Neural cell (in vitro differentiated cells): ENCODE data around the gene ARHGEF4. TPM values are rescaled to one million over a fixed set of nuclear protein-coding genes. Genes with fewer than 3 reads are reported as not detected.

Experiments used
- H2AFZ ChIP-seq: fragments of 200-600, 300-800 bp; sonication (generic), shearing (Covaris generic); 2 replicates; pipeline ENCODE4 v1.6.0; 2014; ENCODE audit warnings: low read depth, mild to moderate bottlenecking, antibody characterized with exemption, low read length, moderate library complexity
- H3F3A ChIP-seq: fragments of 200-600 bp; shearing (Covaris generic); 2 replicates; pipeline ENCODE4 v1.6.1; 2016; ENCODE audit warnings: mild to moderate bottlenecking, moderate library complexity, mixed read lengths, antibody characterized with exemption, low read length; ENCODE audit not compliant: insufficient read depth, poor library complexity, severe bottlenecking
- H3K27ac ChIP-seq: fragments of 200-600, 300-800 bp; sonication (generic), shearing (Covaris generic); 2 replicates; pipeline ENCODE4 v1.5.1; 2014; ENCODE audit warnings: mild to moderate bottlenecking, low read length, moderate library complexity
- H3K27me3 ChIP-seq: fragments of 300-800, 200-600 bp; sonication (generic), shearing (Covaris generic); 2 replicates; pipeline ENCODE4 v1.6.0; 2014; ENCODE audit warnings: mild to moderate bottlenecking, low read depth, low read length, moderate library complexity; ENCODE audit not compliant: insufficient read depth
- H3K36me3 ChIP-seq: fragments of 300-800, 200-600 bp; sonication (generic), shearing (Covaris generic); 2 replicates; pipeline ENCODE4 v1.5.1; 2014; ENCODE audit warnings: mild to moderate bottlenecking, antibody characterized with exemption, low read length, moderate library complexity; ENCODE audit not compliant: insufficient read depth
- H3K4me2 ChIP-seq: fragments of 300-800, 200-600 bp; sonication (generic), shearing (Covaris generic); 2 replicates; pipeline ENCODE4 v1.6.0; 2014; ENCODE audit warnings: mild to moderate bottlenecking, low read length
- H3K4me3 ChIP-seq: fragments of 300-800, 200-600 bp; sonication (generic), shearing (Covaris generic); 2 replicates; pipeline ENCODE4 v1.5.1; 2014; ENCODE audit warnings: mild to moderate bottlenecking, low read length, moderate library complexity
- H3K79me2 ChIP-seq: fragments of 200-600 bp; shearing (Covaris generic); replicated peaks from 2 replicates; pipeline ENCODE4 v1.6.0; 2014; ENCODE audit warnings: mild to moderate bottlenecking, low read length, moderate library complexity; ENCODE audit not compliant: insufficient read depth
- H3K9ac ChIP-seq: fragments of 300-800, 200-600 bp; sonication (generic), shearing (Covaris generic); 2 replicates; pipeline ENCODE4 v1.6.1; 2016; ENCODE audit warnings: mild to moderate bottlenecking, low read length, mixed read lengths
- H3K9me2 ChIP-seq: fragments of 200-600 bp; shearing (Covaris generic); 2 replicates; pipeline ENCODE4 v1.6.1; 2016; ENCODE audit warnings: mild to moderate bottlenecking, low read length, mixed read lengths; ENCODE audit not compliant: insufficient read depth
- H3K9me3 ChIP-seq: fragments of 200-600, 300-800 bp; sonication (generic), shearing (Covaris generic); 2 replicates; pipeline ENCODE4 v1.6.1; 2016; ENCODE audit warnings: mild to moderate bottlenecking, mixed run types, low read length, moderate library complexity, mixed read lengths
- H4K20me1 ChIP-seq: fragments of 200-600 bp; shearing (Covaris generic); 2 replicates; pipeline ENCODE4 v1.6.1; 2016; ENCODE audit warnings: mild to moderate bottlenecking, mixed run types; ENCODE audit not compliant: insufficient read depth
- CTCF ChIP-seq: fragments of 450-650 bp; IDR thresholded peaks from 2 replicates; pipeline ENCODE4 v1.5.1; 2014; ENCODE audit warnings: antibody characterized with exemption, mild to moderate bottlenecking, moderate library complexity; ENCODE audit not compliant: poor library complexity, severe bottlenecking
- EP300 ChIP-seq: fragments of 450-650 bp; conservative IDR thresholded peaks from 2 replicates; pipeline ENCODE4 v1.6.1; 2014; ENCODE audit warnings: antibody characterized with exemption, mild to moderate bottlenecking, moderate library complexity; ENCODE audit not compliant: poor library complexity, severe bottlenecking
- EZH2 ChIP-seq: fragments of 200-600, 300-800 bp; shearing (Covaris generic), sonication (generic); IDR thresholded peaks from 2 replicates; pipeline ENCODE4 v1.6.1; 2014; ENCODE audit warnings: antibody characterized with exemption, low read length, borderline replicate concordance, mild to moderate bottlenecking; ENCODE audit not compliant: insufficient read depth, poor library complexity, severe bottlenecking
- MXI1 ChIP-seq: fragments of 450-650 bp; conservative IDR thresholded peaks from 2 replicates; pipeline ENCODE4 v1.6.1; 2014; ENCODE audit warnings: antibody characterized with exemption, mild to moderate bottlenecking; ENCODE audit not compliant: poor library complexity, severe bottlenecking
- POLR2AphosphoS5 ChIP-seq: IDR thresholded peaks from 2 replicates; pipeline ENCODE4 v1.6.1; 2012
- RAD21 ChIP-seq: fragments of 450-650 bp; conservative IDR thresholded peaks from 2 replicates; pipeline ENCODE4 v1.6.1; 2014; ENCODE audit warnings: antibody characterized with exemption, mild to moderate bottlenecking, moderate library complexity
- REST ChIP-seq: IDR thresholded peaks from 2 replicates; pipeline ENCODE4 v1.6.1; 2012; ENCODE audit warnings: borderline replicate concordance
- SMC3 ChIP-seq: fragments of 450-650 bp; conservative IDR thresholded peaks from 2 replicates; pipeline ENCODE4 v1.6.1; 2014; ENCODE audit warnings: antibody characterized with exemption, mild to moderate bottlenecking, moderate library complexity; ENCODE audit not compliant: poor library complexity
- TAF1 ChIP-seq: IDR thresholded peaks from 2 replicates; pipeline ENCODE4 v1.6.1; 2012; ENCODE audit warnings: low read depth
- polyA plus RNA-seq: library from polyadenylated mRNA; depleted of rRNA; stranded (reverse); fragments of >200 nt; gene quantifications from 2 replicates; pipeline ENCODE4 v1.2.3, GENCODE V29; 2014

ARHGEF4 gene
- polyA plus RNA-seq, 1 donor from 2014 or later, result 45.9 TPM

DNA sequence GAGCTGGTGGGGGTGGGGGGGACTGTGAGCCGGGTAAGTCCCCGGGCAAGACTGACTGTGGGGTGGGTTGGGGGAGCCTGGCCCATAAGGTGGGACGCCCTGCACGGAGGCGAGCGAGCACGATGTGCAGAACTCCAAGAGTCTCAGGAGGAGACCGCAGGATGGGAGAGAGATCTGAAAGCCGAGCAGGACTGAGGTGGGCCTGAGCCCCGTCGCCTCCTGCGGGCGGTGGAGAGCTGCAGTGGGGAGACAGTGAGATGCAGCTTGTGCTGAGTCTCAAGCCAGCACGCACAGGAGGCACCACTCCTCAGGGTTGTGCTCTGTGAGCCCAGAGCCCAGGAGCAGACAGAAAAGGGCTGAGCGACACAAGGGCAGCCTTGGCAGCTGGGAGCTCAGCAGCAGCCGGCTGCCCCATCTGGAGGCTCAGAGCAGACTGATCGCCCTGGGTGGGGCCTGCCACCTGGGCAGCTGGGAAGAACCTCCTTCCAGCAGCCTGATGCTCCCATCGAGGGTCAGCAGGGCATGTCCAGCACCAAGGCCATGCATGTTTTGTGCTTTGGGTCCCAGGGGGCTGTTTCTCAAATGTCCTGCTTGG lies 15.9 kb downstream of the ARHGEF4 start:
- Histone ChIP-seq H3K27ac (no peak overlapping the region), H3K27me3 (no peaks in the 10 kb centered on the region), H2AFZ (no peak overlapping the region), H3K79me2 (no peaks in the 10 kb centered on the region), H3K36me3 (no peaks in the 10 kb centered on the region), H3K9me3 (no peaks in the 10 kb centered on the region), H4K20me1 (no peaks in the 10 kb centered on the region), H3K9me2 (no peaks in the 10 kb centered on the region), H3K9ac (no peak overlapping the region), H3F3A (no peaks in the 10 kb centered on the region), H3K4me3 (no peak overlapping the region), H3K4me2 (no peak overlapping the region)
- no peak for TF ChIP-seq EP300
- TF ChIP-seq REST, result no peak

- Histone ChIP-seq H3K9me2 (no peaks in the 10 kb centered on the region), H3K4me3 (no peak overlapping the region), H3F3A (no peaks in the 10 kb centered on the region), H4K20me1 (no peaks in the 10 kb centered on the region), H2AFZ (no peak overlapping the region), H3K4me2 (no peak overlapping the region), H3K27me3 (no peaks in the 10 kb centered on the region), H3K27ac (no peak overlapping the region), H3K9me3 (no peaks in the 10 kb centered on the region), H3K9ac (no peak overlapping the region), H3K79me2 (no peaks in the 10 kb centered on the region), H3K36me3 (no peaks in the 10 kb centered on the region)
- TF ChIP-seq RAD21 (no peak), MXI1 (no peak), REST (no peak), TAF1 (no peak), CTCF (no peak), POLR2AphosphoS5 (no peak), EZH2 (no peak), EP300 (no peak), SMC3 (no peak)
Observed at GRCh38 chr2:130853391-130853790, 16.7 kb downstream of the ARHGEF4 start.
